Neural progenitor cell (in vitro differentiated cells): ENCODE data around the gene HES3. TPM values are rescaled to one million over a fixed set of nuclear protein-coding genes. Genes with fewer than 3 reads are reported as not detected.

Source experiments
- DNase-seq: peaks from one replicate; pipeline ENCODE4 v3.0.0-alpha.2; 2016; ENCODE audit warnings: low spot score
- H2AFZ ChIP-seq: fragments of 200-600 bp; sonication (generic); replicated peaks from 2 replicates; pipeline ENCODE4 v1.6.1; 2016; ENCODE audit warnings: antibody characterized with exemption
- H3F3A ChIP-seq: fragments of 200-600 bp; sonication (generic); 2 replicates; pipeline ENCODE4 v1.6.1; 2016; ENCODE audit warnings: antibody characterized with exemption, low read depth
- H3K27ac ChIP-seq: fragments of 200-600 bp; sonication (generic); 2 replicates; pipeline ENCODE4 v1.5.1; 2016; ENCODE audit warnings: mild to moderate bottlenecking
- H3K27me3 ChIP-seq: fragments of 200-600 bp; sonication (generic); 2 replicates; pipeline ENCODE4 v1.6.1; 2016; ENCODE audit warnings: mild to moderate bottlenecking, moderate library complexity
- H3K36me3 ChIP-seq: fragments of 200-600 bp; sonication (generic); 2 replicates; pipeline ENCODE4 v1.5.1; 2016
- H3K4me1 ChIP-seq: fragments of 200-600 bp; sonication (generic); 2 replicates; pipeline ENCODE4 v1.6.1; 2016; ENCODE audit warnings: mixed run types
- H3K4me2 ChIP-seq: fragments of 200-600 bp; sonication (generic); 2 replicates; pipeline ENCODE4 v1.6.1; 2016
- H3K4me3 ChIP-seq: fragments of 200-600 bp; sonication (generic); 2 replicates; pipeline ENCODE4 v1.5.1; 2016
- H3K79me2 ChIP-seq: fragments of 200-600 bp; sonication (generic); 2 replicates; pipeline ENCODE4 v1.6.1; 2016; ENCODE audit warnings: low read depth
- H3K9ac ChIP-seq: fragments of 200-600 bp; sonication (generic); 2 replicates; pipeline ENCODE4 v1.6.1; 2016
- H3K9me3 ChIP-seq: fragments of 200-600 bp; sonication (generic); 2 replicates; pipeline ENCODE4 v1.5.1; 2016; ENCODE audit warnings: low read depth
- H4K20me1 ChIP-seq: fragments of 200-600 bp; sonication (generic); 2 replicates; pipeline ENCODE4 v1.6.1; 2016; ENCODE audit warnings: low read depth
- H3K27ac Mint-ChIP-seq: 3 replicates; pipeline ENCODE4 v1.8.0; 2021; ENCODE audit warnings: mixed read lengths
- H3K27me3 Mint-ChIP-seq: 2 replicates; pipeline ENCODE4 v1.8.0; 2022; ENCODE audit warnings: low read depth, mild to moderate bottlenecking, inconsistent platforms, moderate library complexity, mixed read lengths; ENCODE audit not compliant: insufficient read depth
- H3K36me3 Mint-ChIP-seq: 3 replicates; pipeline ENCODE4 v1.8.0; 2021; ENCODE audit warnings: mixed read lengths
- H3K4me1 Mint-ChIP-seq: 3 replicates; pipeline ENCODE4 v1.8.0; 2021; ENCODE audit warnings: mixed read lengths
- H3K4me3 Mint-ChIP-seq: 3 replicates; pipeline ENCODE4 v1.8.0; 2021; ENCODE audit warnings: mild to moderate bottlenecking, moderate library complexity, mixed read lengths
- H3K9me3 Mint-ChIP-seq: 3 replicates; pipeline ENCODE4 v1.8.0; 2020; ENCODE audit warnings: mixed read lengths
- CTCF ChIP-seq: fragments of 200-600 bp; sonication (generic); IDR thresholded peaks from 2 replicates; pipeline ENCODE4 v1.5.1; 2017; ENCODE audit warnings: antibody characterized with exemption, mild to moderate bottlenecking
- EZH2 ChIP-seq: fragments of 200-600 bp; sonication (generic); IDR thresholded peaks from 2 replicates; pipeline ENCODE4 v1.6.1; 2017; ENCODE audit warnings: antibody characterized with exemption, mild to moderate bottlenecking, moderate library complexity
- EZH2phosphoT487 ChIP-seq: fragments of 200-600 bp; sonication (generic); IDR thresholded peaks from 2 replicates; pipeline ENCODE4 v1.6.1; 2017; ENCODE audit warnings: antibody characterized with exemption
- total RNA-seq: library from RNA; depleted of rRNA; stranded (reverse); fragments of >200 nt; gene quantifications from 2 replicates; pipeline ENCODE4 v1.2.3, GENCODE V29; 2015; ENCODE audit warnings: low replicate concordance

The HES3 gene
- total RNA-seq, 1 donor from 2014 or later, result 5.5 TPM

- Histone ChIP-seq H3K4me2 (peak overlapping the region; percentile 96), H3K4me3 (peak overlapping the region; percentile 72), H3F3A (peaks cover 95% of the 10 kb centered on the region), H3K27me3 (peaks cover 19% of the 10 kb centered on the region), H3K79me2 (peaks cover 23% of the 10 kb centered on the region), H4K20me1 (peaks cover 25% of the 10 kb centered on the region), H2AFZ (no peak overlapping the region), H3K27ac (peak overlapping the region; percentile 89), H3K9me3 (no peaks in the 10 kb centered on the region), H3K4me1 (peaks cover 58% of the 10 kb centered on the region), H3K9ac (no peak overlapping the region), H3K36me3 (no peaks in the 10 kb centered on the region)
- H3K27me3 Mint-ChIP-seq, result peaks cover 35% of the 10 kb centered on the region
- H3K27ac Mint-ChIP-seq, result no peak overlapping the region
- H3K4me3 Mint-ChIP-seq, result peak overlapping the region; percentile 54
- H3K9me3 Mint-ChIP-seq, result peaks cover 1% of the 10 kb centered on the region
- H3K4me1 Mint-ChIP-seq, result peaks cover 65% of the 10 kb centered on the region
- no peaks in the 10 kb centered on the region for H3K36me3 Mint-ChIP-seq
- peak; percentile 91 for DNase-seq
- TF ChIP-seq EZH2phosphoT487 (no peak), EZH2 (peak; percentile 52)
Measured at GRCh38 chr1:6241887-6242740, 1.9 kb upstream of the HES3 start.

GRCh38 chr1:6243053-6243834 lies 735 bp upstream of the HES3 start:
- Mint-ChIP-seq H3K4me1 (peaks cover 61% of the 10 kb centered on the region), H3K27me3 (peaks cover 37% of the 10 kb centered on the region), H3K27ac (no peak overlapping the region), H3K4me3 (peak overlapping the region; percentile 82), H3K36me3 (no peaks in the 10 kb centered on the region), H3K9me3 (no peaks in the 10 kb centered on the region)
- Histone ChIP-seq H3K27ac (no peak overlapping the region), H3K4me3 (peak overlapping the region; percentile 72), H3K27me3 (peaks cover 19% of the 10 kb centered on the region), H4K20me1 (peaks cover 36% of the 10 kb centered on the region), H3K4me1 (peaks cover 57% of the 10 kb centered on the region), H3K4me2 (peak overlapping the region; percentile 96), H3K9ac (no peak overlapping the region), H3K36me3 (no peaks in the 10 kb centered on the region), H3K79me2 (peaks cover 23% of the 10 kb centered on the region), H3F3A (peaks cover 95% of the 10 kb centered on the region), H2AFZ (no peak overlapping the region), H3K9me3 (no peaks in the 10 kb centered on the region)
- peak; percentile 50 for DNase-seq
- TF ChIP-seq CTCF (no peak), EZH2phosphoT487 (no peak), EZH2 (no peak)

- H3K4me1 ChIP-seq, result peaks cover 44% of the 10 kb centered on the region
- H2AFZ ChIP-seq, result no peak overlapping the region
- H3K79me2 ChIP-seq, result peaks cover 23% of the 10 kb centered on the region
- H3K4me3 ChIP-seq, result peak overlapping the region; percentile 72
- peaks cover 91% of the 10 kb centered on the region for H3F3A ChIP-seq
- Mint-ChIP-seq H3K4me1 (peaks cover 49% of the 10 kb centered on the region), H3K9me3 (no peaks in the 10 kb centered on the region), H3K27ac (no peak overlapping the region), H3K27me3 (peaks cover 35% of the 10 kb centered on the region), H3K36me3 (no peaks in the 10 kb centered on the region), H3K4me3 (peak overlapping the region; percentile 82)
- H3K9ac ChIP-seq, result no peak overlapping the region
- peaks cover 47% of the 10 kb centered on the region for H4K20me1 ChIP-seq
- no peaks in the 10 kb centered on the region for H3K36me3 ChIP-seq
- H3K27me3 ChIP-seq, result peaks cover 29% of the 10 kb centered on the region
- H3K9me3 ChIP-seq, result no peaks in the 10 kb centered on the region
- peak; percentile 47 for DNase-seq
- peak overlapping the region; percentile 96 for H3K4me2 ChIP-seq
- no peak for TF ChIP-seq CTCF
- TF ChIP-seq EZH2, result peak; percentile 11
- TF ChIP-seq EZH2phosphoT487, result peak; percentile 28
- H3K27ac ChIP-seq, result no peak overlapping the region
Measured at GRCh38 chr1:6244401-6245049, 546 bp downstream of the HES3 start.
